AG04450 (cell line): ENCODE data around the gene ATG4A. TPM values are rescaled to one million over a fixed set of nuclear protein-coding genes. Genes with fewer than 3 reads are reported as not detected.

Experiments
- CTCF ChIA-PET: fragments of 300-600, 350-600 bp; formaldehyde crosslinking; extraction: SDS; loops from one replicate; lab custom pipeline; 2022; ENCODE audit warnings: antibody characterized with exemption, inconsistent platforms; lab: Charles Lee
- POLR2A ChIA-PET: fragments of 350-600 bp; formaldehyde crosslinking; extraction: SDS; loops from one replicate; lab custom pipeline; 2021; ENCODE audit warnings: antibody characterized with exemption, inconsistent platforms; lab: Yijun Ruan, JAX
- DNase-seq: peaks from one replicate; pipeline ENCODE4 v3.0.0-alpha.2; 2011; ENCODE audit warnings: low read depth, low spot score
- H3K27ac ChIP-seq: one replicate; pipeline ENCODE4 v1.5.1; 2012; ENCODE audit warnings: low read depth, low read length, control low read depth
- H3K27me3 ChIP-seq: one replicate; pipeline ENCODE4 v1.6.0; 2012; ENCODE audit warnings: low read length; ENCODE audit not compliant: control insufficient read depth, insufficient read depth
- H3K4me3 ChIP-seq: 2 replicates; pipeline ENCODE4 v1.5.1; 2011; ENCODE audit warnings: mild to moderate bottlenecking, low read depth, low read length, control low read depth
- H3K9me3 ChIP-seq: 2 replicates; pipeline ENCODE4 v1.5.1; 2012; ENCODE audit warnings: low read length; ENCODE audit not compliant: control insufficient read depth, insufficient read depth
- polyA plus RNA-seq: library from polyadenylated mRNA; depleted of rRNA; stranded (reverse); fragments of >200 nt; gene quantifications from 2 replicates; pipeline ENCODE4 v1.2.3, GENCODE V29; 2011
- TF ChIP-seq, protein P1 (sequence below): IDR thresholded peaks from 2 replicates; pipeline ENCODE4 v1.5.1; 2011; ENCODE audit warnings: low read depth, low read length, control low read depth, inconsistent platforms

Gene ATG4A
- polyA plus RNA-seq, 1 experiment = 13.3 TPM

DNA sequence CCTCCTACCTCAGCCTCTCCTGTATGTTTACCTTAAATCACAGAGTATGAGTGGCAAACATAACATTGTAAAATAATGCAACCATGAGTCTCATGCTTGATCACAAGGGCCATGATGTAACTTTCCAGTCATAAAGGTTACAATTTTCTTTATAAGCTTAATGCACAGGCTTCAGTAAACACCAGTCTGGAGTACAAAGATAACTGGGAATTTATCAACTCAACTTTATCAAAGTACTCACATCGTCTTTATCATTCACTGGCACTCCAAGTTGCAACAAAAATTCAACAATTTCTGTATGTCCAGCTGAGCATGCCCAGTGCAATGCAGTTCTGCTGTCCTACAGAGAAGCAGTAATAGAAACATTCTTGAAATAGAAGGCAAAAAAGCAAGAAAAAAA, 3.1 kb upstream of the ATG4A start:
- Histone ChIP-seq H3K27ac (no peak overlapping the region), H3K27me3 (no peaks in the 10 kb centered on the region), H3K9me3 (no peaks in the 10 kb centered on the region), H3K4me3 (no peak overlapping the region)
- POLR2A ChIA-PET = no interaction called here
- TF ChIP-seq, protein P1, sequence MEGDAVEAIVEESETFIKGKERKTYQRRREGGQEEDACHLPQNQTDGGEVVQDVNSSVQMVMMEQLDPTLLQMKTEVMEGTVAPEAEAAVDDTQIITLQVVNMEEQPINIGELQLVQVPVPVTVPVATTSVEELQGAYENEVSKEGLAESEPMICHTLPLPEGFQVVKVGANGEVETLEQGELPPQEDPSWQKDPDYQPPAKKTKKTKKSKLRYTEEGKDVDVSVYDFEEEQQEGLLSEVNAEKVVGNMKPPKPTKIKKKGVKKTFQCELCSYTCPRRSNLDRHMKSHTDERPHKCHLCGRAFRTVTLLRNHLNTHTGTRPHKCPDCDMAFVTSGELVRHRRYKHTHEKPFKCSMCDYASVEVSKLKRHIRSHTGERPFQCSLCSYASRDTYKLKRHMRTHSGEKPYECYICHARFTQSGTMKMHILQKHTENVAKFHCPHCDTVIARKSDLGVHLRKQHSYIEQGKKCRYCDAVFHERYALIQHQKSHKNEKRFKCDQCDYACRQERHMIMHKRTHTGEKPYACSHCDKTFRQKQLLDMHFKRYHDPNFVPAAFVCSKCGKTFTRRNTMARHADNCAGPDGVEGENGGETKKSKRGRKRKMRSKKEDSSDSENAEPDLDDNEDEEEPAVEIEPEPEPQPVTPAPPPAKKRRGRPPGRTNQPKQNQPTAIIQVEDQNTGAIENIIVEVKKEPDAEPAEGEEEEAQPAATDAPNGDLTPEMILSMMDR = no peak
- no peak for DNase-seq
- CTCF ChIA-PET = no interaction called here

DNA sequence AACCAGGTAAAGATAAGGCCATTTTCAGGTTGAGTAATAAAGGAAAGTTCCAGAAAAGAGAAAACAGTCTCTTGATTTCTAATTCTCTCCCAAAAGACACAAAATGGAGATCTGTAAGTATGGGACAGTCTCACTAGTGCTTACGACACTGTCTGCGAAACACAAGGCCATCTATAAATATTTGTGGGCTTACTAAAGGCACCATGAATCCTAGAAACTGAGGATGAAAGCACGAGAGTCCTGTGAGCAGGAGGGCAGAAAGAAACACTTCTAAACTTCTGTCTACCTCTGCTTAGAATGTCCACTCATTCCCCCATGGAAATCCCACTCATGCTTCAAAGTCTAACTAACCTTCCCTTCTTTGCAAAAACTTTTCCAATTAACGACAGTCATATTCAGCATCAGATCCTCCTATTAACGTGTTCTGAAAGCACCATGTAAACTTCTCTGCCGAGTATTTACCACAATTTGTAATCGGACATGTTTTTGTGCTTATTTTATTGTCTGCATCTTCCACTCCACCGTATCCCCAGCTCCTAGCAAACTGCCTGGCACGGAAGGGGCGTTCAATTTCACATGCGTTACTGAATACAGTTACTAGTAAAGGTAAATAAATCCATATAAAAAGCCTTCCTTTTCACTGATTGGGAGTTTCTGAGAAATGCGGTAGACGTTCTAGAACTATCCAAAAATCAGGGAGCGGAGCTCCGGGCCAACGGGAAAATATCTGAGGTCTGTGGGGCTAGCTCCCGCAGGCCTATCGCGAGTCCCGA, 901 bp upstream of the ATG4A start:
- TF ChIP-seq, protein P1 = no peak
- H3K27me3 ChIP-seq = no peaks in the 10 kb centered on the region
- H3K4me3 ChIP-seq = peak overlapping the region; percentile 72
- no peak for DNase-seq
- POLR2A ChIA-PET = no interaction called here
- CTCF ChIA-PET = no interaction called here
- H3K27ac ChIP-seq = peak overlapping the region; percentile 87
- H3K9me3 ChIP-seq = no peaks in the 10 kb centered on the region

DNA sequence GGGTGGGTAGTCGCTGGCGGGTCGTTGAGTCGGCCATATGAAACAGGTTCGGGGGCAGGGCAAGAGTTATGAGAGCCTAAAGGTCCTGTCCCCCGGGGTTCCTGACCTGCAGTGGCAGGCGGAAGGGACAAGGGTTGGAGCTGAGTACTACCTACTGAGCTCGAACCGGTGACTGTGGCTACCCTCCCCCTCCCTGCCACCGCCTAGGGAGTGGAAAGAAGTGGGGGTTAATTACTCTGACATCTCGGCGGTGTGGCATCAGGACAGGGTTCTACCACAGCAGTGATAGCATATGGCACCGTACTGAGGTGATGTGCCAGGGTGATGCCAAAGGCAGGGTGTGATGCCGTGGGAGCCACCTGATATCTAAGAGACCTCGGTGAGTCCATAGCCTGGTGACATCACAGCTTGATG, 307 bp downstream of the ATG4A start:
- no peak overlapping the region for H3K27ac ChIP-seq
- CTCF ChIA-PET = interaction anchor here (0.6 kb wide), 1 partner anchor 142 kb away, joined by 3 read pairs; no protein-coding TSS in a partner anchor
- TF ChIP-seq, protein P1 = no peak
- no peaks in the 10 kb centered on the region for H3K9me3 ChIP-seq
- POLR2A ChIA-PET = interaction anchor here (0.6 to 0.9 kb wide), 2 partner anchors 31 to 266 kb away, joined by 3 to 4 read pairs; partner anchors contain the start of gene MID2
- no peaks in the 10 kb centered on the region for H3K27me3 ChIP-seq
- no peak for DNase-seq
- H3K4me3 ChIP-seq = peak overlapping the region; percentile 71

DNA sequence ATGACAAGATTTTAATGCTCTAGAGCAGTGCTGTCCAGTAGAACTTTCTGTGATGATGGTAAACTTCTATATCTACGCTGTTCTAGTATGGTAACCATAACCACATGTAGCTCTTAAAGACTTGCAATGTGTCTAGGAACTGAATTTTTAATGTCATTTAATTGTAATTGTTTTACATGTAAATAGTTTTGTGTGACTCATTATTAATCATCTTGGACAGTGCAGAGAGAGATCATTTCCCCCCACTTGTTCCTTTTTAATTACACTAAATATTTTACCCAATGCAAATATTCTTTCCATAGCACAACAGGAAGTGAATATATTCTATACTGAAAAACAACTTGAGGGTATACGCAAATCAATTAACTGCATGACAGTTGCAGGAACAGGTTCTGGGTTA, 5.8 kb downstream of the ATG4A start:
- H3K27me3 ChIP-seq = no peaks in the 10 kb centered on the region
- no peak overlapping the region for H3K27ac ChIP-seq
- TF ChIP-seq, protein P1 = no peak
- CTCF ChIA-PET = no interaction called here
- POLR2A ChIA-PET = no interaction called here
- DNase-seq = no peak
- no peaks in the 10 kb centered on the region for H3K9me3 ChIP-seq
- no peak overlapping the region for H3K4me3 ChIP-seq

DNA sequence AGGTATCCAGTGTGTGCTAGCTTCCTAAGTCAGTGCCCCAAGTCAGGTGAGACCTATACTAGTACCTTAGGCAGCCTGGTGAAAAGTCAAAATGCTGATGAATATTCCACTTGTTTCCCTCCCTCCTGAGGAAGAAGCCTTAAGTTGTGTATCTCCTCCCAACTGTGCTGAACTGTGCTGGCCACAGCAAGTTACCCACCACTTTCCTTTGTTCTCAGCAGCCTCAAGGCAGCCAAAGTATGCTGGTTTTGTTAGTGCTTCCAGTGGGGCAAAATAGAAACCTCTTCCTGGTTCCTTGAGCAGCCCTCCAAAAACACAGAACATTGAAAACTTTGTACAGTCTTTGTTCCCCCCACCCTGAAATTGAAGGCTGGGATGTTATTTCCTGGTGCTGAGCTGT, 13.9 kb downstream of the ATG4A start:
- ChIA-PET POLR2A (no interaction called here), CTCF (no interaction called here)
- no peak for DNase-seq
- H3K27ac ChIP-seq = no peak overlapping the region
- no peak overlapping the region for H3K4me3 ChIP-seq
- H3K9me3 ChIP-seq = no peaks in the 10 kb centered on the region
- H3K27me3 ChIP-seq = no peaks in the 10 kb centered on the region
- TF ChIP-seq, protein P1 = no peak
